Hepatocyte (in vitro differentiated cells): ENCODE results near the gene CCT8.

Experiments used
- CTCF ChIP-seq: fragments of 200-600 bp; sonication (generic); IDR thresholded peaks from 2 replicates; pipeline ENCODE4 v1.5.1; 2016; ENCODE audit warnings: antibody characterized with exemption, mild to moderate bottlenecking; ENCODE audit not compliant: poor library complexity
- EZH2 ChIP-seq: fragments of 200-600 bp; sonication (generic); IDR thresholded peaks from 2 replicates; pipeline ENCODE4 v1.6.1; 2016; ENCODE audit warnings: antibody characterized with exemption, mild to moderate bottlenecking, borderline replicate concordance

- TF ChIP-seq CTCF: no peak
- TF ChIP-seq EZH2: no peak
These were observed 18.4 kb downstream of the CCT8 start for GRCh38 chr21:29055080-29055479.
